GM18868 (cell line): ENCODE data around the gene WBP1.
"Not testable (repeated sequence)": the region's sequence is repeated elsewhere in the genome, so short reads cannot be mapped to it uniquely, and the experiment has no call there.

Source experiments
- ATAC-seq: cut with Tn5 transposase; IDR thresholded peaks from one replicate; pipeline ENCODE4 v1.9.1; 2021; ENCODE audit warnings: mild to moderate bottlenecking, moderate library complexity; ENCODE audit not compliant: unreplicated experiment

WBP1 gene

DNA sequence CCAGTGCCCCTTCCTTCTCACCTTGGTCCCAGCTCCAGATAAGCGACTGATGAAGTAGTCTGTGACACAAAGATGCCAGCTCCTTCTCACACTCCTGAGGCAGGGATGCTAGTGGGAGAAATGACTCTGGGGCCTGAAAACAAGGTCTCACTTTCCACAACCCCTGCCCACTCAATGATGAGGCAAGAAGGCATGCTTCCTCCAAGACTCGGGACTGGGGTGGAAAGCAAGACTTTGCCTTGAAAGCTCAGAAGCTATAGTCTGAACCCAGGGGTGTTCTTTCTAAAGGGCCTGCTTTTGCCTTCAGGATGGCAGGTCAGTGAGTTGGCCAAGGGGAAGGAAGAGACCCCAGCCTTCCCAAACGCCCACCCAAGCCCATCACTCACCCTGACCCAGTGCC, 23.2 kb downstream of the WBP1 start:
- no peak for ATAC-seq

DNA sequence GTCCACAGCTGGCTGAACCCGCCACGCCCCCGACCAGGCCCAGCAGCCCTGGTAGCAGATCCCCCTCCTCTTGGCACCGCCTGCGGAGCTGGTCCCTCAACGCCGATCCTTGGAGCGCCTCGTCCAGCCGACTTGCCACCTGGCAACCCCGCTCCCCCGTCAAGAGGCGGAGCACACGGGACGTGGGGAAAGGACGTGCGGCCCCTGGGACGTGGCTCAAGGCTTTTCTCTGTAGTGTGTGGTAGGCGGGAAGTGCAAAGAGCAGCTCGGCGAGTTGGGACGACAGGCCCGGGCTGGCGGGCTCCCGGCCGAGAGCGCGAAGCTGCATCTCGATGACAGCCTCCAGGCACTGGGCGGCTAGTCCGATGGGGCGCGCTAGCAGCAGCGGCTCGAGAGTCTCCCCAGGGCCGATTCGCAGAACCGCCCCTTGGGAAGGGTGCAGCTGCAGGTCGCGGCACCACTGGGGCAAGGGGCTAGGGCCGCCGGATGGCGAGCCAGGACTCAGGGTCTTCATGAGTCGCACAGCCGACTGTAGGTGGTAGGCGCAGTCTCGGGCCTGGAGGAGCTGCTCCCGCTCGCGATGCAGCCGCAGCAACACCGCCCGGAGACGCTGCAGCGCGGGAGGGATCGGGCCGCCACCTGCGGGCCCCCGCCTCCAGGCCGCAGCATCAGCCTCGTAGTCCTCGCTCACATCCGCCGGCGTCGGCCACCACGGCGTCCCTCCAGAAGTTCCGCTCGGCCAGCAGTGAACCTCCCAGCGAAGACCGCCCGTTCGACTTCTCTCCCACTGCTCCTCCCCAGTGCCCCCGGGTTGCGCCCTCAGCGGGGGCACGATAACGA, 23.9 kb downstream of the WBP1 start:
- ATAC-seq, result peak; percentile 29

DNA sequence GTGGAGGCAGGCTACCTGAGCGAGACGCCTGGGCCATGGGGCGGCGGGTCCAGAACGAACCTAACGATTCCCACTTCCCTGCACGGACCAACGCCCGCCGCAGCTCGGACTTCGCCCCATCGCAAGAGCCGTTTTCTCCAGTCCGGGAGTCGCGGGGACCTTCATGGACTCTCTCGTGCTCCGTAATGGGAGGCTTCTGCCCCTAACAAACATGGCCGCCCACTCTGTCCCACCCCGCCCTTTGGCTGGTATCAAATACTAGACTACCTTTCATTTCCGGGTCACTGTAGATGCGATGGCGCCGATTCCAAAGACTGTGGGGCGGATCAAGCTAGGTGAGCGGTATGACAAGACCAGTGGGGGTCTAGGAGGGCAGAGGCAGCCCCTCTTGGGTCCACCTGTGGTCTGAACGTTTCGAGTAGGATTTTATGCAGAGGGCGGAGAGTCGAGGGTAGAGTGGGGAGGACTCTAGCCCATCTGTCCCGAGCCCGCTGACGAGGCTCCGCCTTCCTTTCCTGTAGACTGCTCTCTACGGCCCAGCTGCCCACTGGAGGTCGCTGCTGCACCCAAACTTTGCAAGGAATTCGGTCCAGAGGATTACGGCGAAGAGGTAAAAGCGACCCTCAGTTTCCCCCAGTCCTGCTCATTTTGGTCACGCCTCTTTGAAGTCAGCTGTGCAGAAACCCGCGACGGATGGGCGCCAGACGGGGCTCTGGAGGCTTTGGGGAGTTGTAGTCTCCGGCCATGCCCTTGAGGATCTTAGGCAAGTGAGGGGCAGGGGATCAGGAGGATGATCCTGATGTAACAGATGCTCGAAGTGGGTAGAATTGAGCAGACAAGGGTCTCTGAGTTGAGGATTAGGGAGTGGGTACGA, 24.8 kb downstream of the WBP1 start, which contains the start of the genes CCDC142 and TTC31:
Gene CCDC142, minus strand, starts transcription at position 198 of the 874 bp plus-strand sequence. Its CDS starts 161 bp downstream, at position 37.
Gene TTC31, plus strand, starts transcription at position 281 of the 874 bp plus-strand sequence. Its CDS starts 15 bp downstream, at position 296.
- peak; percentile 88 for ATAC-seq

DNA sequence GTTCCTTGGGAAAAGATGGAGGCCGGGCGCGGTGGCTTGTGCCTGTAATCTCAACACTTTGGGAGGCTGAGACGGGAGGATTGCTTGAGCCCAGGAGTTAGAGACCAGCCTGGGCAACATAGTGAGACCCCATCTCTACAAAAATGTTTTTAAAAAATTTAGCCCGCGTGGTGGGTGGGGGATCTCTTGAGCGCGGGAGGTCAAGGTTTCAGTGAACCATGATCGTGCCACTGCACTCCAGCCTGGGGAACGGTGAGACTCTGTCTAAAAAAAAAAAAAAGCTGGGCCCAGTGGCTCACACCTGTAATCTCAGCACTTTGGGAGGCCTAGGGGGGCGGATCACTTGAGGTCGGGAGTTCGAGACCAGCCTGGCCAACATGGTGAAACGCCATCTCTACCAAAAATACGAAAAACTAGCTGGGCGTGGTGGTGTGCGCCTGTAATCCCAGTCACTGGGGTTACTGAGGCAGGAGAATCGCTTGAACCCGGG, 25.5 kb downstream of the WBP1 start:
- not testable (repeated sequence) for ATAC-seq

DNA sequence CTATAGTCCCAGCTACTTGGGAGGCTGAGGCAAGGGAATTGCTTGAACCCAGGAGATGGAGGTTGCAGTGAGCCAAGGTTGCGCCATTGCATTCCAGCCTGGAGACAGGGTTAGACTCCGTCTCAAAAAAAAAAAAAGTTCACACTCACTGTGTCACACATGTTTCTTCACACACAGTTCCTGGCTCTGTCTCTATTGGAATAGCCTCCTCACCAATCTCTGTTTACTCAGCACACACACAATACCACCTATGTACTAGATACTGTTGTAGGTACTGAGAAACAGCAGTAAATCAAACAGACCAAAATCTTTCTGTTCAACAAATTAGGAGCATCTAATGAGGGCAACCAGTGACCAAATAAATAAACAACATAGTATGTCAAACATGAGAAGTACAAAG, 27.9 kb downstream of the WBP1 start:
- no peak for ATAC-seq

DNA sequence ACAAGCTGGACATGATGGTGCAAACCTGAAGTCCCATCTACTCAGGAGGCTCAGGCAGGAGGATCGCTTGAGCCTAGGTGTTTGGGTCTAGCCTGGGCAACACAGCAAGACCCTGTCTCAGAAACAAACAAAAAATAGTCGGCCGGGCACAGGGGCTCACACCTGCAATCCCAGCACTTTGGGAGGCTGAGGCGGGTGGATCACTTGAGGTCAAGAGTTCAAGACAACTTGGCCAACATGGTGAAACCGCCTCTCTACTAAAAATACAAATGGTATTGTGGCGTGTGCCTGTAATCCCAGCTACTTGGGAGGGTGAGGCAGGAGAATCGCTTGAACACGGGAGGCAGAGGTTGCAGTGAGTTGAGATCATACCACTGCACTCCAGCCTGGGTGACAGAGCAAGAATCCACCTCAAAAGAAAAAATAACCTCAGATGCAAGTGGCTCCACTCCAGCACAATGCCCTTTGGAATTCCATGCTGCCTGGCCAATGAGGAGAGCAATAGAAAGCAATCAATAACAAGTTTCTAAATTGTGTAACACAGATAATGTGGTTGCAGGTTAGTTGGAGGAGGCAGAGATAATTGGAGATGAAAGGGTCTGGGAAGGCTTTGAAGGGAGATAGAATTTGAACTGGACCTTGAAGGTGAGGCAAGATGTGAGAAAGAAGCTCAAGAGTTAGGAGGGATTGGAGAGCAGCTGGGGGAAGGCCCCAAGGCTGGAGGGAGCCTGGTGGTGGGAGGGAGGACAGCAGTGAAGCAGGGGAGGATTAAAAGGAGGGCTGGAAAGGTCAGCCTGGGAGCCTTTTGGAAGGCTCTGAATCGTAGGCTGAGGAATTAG, 30.6 kb downstream of the WBP1 start:
- ATAC-seq, result no peak

DNA sequence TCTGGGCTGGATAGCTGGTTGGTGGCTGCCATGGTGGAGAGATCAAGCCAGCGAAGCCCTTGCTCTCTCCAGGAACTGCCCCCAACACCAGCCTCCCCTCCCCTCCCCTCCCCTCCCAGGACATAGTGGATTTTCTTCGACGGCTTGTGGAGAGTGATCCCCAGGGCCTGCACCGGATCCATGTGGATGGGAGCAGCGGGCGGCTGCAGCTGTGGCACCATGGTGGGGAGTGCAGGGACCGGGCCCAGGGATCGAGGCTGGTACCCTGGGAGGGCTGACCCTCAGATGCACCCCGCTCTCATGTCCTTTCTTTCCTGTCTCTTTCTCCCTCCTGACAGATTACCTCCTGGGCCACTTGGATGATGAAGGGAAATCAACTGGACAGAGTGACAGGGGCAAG, 31.7 kb downstream of the WBP1 start:
- no peak for ATAC-seq

DNA sequence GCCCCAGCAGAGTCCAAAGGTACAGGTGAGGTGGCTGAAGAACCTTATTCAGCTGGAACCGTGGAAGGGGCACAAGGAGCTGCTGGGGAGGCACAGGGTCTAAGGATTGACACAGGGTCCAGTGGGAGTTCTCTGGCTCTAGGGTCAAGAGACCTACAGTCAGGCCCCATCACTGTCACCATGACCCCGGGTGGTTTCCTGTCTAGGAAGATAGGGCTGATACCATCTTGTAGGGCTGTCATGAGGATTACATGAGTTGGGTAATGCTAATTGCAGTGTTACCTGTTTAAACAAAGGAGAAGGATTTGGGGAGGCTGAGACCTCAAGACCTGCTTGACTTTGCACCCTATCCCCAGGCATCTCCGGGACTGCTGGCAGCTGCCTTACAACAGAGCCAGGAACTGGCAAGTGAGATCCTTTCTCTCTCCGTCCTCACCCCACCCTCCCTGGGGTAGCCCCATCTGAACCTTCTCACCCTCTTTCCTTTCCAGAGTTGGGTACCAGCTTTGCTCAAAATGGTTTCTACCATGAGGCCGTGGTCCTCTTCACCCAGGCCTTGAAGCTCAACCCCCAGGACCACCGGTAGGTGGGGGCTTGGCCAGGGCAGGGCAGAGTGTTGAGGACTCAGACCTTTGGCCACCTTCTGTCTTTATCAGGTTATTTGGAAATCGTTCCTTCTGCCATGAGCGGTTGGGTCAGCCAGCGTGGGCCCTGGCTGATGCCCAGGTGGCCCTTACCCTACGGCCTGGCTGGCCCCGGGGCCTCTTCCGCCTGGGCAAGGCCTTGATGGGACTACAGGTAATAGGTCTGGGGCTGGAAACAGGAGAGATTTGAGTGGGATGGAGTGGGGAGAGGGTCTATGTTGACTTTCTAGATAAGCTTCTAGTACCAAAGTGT, 33.7 kb downstream of the WBP1 start:
- ATAC-seq, result no peak

DNA sequence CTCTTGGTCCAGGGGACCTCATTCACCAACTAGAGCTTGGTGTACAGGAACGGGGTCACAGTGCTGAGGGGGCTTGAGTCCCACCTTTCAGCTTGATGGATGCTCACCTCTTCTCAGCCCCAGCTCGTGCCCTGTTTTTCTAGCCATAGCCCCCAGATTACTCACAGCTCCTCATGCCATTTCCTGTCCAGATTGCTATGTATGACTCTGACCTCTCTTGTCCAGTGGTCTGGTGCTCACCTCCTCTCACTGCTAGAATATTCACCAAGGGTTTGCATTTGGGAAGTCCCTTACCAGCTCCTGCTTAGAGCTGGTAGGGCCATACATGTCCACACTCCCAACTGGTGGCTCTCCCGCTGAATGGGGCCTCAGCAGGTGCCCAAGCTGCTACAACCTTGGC, 35.3 kb downstream of the WBP1 start:
- no peak for ATAC-seq

DNA sequence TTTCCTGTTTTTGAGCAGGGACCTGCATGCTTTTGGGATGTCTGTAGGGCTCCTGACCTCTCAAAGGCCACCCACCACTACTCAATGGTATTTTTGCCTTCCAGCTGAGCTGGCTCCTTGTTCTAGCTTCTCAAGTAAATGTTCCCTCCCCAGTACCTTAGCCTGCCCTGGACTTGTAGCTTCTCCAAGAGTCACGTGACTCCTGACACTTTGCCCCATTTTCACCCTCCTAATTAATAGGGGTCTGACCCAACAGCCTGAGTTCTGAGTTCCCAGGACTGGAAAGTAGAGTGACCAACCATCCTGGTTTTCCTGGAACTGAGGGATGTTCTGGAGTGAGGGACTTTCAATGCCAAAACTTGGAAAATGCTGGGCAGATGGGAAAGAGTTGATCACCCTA, 37.2 kb downstream of the WBP1 start:
- no peak for ATAC-seq

DNA sequence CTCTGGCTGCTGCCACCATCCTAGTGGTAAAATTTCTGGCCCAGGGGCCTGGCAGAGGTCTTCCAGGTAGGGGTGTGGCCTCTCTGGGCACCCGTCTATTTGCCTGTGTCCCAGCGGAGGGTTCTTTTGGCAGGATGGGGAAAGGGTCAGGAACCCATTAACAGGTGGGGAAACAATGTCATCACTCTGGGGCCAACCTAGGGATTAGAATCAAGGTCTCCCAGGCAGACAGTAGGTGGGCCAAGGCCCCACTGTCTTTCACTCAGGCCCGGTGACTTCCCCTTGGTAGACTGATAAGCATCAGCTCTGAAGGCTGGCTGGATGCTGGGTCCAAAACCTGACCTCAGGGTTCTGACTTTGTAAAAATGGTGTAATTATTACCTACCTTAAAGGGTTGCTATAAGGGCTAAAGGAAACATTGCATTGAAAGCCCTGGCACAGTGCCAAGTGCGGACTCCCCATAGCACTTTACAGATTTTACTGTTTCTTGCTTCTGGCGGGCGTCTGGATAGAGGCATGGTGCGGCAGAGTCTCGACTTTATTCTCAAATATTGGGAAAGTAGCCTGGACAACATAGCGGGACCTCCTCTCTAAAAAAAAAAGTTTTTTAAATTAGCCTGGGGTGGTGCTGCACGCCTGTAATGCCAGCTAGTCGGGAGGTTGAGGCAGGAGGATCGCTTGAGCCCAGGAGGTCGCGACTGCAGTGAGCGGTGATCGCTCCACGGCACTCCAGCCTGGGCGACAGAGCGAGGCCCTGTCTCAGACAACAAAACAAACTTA, 38.9 kb downstream of the WBP1 start:
- no peak for ATAC-seq

DNA sequence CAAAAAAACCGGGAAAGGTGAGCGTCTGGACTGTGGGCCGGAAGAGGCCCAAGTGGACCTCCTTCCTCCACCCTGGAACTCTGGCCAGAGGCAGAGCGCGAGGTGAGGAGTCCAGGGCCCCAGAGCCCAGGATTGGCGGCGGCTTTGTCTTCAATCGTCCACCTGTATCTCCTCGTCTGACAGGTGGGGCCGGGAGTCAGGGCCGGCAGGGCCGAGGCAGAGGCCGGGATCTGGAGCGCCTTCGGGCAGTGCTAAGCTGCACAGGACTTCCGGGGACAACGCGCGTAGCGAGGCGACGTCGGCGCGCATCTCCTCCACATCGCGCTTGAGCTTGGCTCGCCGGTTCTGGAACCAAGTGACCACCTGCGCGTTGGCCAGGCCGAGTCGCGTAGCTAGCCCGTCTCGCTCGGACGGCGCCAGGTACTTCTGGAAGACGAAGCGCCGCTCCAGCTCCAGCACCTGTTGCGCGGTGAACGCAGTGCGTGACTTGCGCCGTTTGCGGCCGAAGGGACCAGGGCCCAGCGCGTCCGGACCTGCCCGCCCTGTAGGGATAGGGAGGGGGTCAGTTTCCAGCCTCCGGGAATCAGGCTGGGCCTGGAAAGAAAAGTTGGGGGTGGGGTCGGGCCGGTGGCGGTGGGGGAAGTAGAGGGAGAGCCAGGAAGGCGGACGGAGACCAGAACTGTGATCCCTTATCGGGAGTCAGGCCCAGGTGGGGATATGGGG, 39.7 kb downstream of the WBP1 start:
- no peak for ATAC-seq

DNA sequence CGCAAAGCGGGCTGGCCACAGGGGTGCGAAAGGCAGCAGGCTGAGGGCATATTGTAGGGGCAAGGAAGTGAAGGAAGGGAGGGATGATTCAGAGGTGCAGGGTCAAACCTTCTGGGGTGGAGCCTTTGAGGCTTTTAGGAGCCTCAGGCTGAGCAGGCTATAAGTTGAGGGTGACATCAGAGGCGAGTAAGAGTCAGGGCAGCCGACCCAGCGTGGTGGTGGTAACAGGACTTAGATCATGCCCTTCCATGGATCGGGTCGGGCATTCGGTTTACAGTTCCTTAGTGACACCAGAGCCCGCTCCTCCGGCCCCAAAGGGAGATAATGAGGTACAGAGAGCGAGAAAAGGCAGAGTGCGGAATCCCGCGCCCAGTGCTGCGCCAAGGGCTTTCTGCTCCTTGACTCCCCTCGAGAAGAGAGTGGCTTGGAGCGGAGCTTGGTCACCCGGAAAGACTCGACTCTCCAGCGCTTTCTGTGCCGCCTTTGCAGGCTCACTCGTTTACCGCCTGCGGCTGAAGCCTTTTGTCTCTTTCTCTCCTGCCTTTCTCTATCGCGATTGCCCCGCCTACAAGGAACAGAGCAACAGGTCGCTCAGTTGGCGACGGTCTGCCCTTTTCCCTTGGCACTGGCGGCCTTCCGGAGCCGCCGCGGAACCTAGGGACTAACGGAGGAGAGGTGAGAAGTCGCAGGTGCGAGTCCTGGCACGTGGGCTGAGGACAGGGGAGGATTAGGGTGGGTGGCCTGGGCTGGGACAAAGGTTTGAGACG, 40.4 kb downstream of the WBP1 start:
- ATAC-seq, result no peak

DNA sequence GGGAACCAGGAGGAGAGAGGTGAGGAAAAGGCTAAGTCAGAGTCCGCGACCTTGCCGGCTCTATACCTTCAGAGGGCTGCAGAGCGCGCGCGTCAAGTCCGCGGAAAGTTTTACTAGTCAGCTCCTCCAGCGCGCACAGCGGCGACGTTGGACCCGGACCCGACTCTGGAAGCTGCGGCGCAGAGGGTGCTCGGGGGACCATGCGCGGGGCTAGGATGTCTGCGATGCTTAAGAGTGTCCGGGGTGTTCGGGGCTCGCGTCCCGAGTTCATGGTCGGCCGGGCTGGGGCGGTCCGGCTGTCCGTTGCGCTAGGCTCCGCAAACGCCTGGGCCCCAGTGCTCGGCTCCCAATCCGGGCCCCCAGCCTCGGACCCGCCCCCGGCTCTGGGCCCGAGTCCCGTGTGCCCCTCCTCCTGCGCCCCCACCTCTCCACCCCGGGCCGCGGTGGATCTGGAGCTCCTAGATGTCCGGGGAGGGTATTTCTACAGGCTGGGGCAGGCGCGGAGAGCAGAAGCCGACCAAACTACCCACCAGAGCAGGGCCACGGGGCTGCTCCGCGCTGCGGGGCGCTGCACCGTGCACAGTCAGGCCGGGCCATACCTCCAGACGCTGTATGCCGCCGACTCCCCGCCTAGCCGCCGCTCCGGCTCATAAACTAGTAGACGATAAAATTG, 41.2 kb downstream of the WBP1 start, which contains the start of gene LBX2:
Gene LBX2, minus strand, starts transcription at position 337 of the 673 bp plus-strand sequence. Its CDS starts 66 bp downstream, at position 271.
- ATAC-seq, result no peak

DNA sequence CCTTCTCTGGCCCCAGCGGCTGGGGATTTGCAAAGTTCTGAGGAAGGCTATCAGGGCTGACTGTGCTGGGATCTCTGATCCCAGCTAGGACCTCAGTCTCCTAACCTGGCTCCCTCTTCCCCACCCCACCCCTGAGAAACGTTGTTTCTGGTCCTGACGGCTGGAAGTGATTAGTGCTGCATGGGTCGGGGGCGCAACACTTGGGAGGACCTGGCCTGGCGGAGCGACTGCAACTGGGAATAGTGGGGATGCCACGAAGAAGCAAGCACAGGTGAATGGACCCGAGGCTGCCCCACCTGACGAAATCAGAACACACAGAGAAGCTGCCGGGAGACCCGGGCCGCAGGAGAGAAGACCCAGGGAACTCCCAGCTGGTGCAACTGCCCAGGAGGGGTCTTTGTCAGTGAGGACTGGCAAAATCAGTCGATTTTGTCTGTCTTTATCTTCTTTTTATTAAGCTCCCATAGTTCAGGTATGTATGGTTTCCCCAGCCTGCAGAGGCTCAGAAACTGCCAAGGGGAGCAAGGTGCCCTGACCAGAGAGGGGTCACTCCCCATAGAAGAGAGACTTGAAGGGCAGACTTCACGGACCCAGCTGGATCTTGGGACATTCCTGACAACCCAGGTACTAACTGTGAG, 41.8 kb downstream of the WBP1 start:
- no peak for ATAC-seq

DNA sequence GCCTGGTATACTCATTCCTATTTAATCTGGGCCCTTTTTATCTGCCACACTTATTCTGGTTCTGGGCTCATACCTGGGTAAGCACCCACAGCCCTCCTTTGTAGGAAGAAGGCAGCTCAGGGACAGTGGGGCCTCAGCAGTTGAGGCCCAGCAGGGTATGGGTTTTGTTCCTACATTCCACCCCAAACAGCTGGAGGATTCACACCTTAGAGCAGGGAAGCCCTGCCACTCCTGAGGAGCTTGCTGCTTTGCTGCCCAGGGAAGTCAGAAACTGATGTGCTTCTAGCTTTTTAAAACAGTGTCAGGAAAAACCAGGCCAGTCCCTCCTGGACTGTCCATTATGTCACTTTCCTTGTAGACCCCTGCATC, 42.3 kb downstream of the WBP1 start:
- no peak for ATAC-seq
